HG03175 (cell line): ENCODE data around the gene TLR6.

Experiments
- ATAC-seq: cut with Tn5 transposase; IDR thresholded peaks from one replicate; pipeline ENCODE4 v1.9.1; 2021; ENCODE audit warnings: mild to moderate bottlenecking, moderate library complexity; ENCODE audit not compliant: unreplicated experiment

TLR6 gene

GRCh38 chr4:38856524-38857337 is at the start of gene TLR6:
TLR6 (minus strand) TSS chr4:38856817; CDS start chr4:38829473, 27,344 bp downstream.
- ATAC-seq: no peak

- no peak for ATAC-seq
Observed at GRCh38 chr4:38905652-38906385, 49.2 kb upstream of the TLR6 start.

- ATAC-seq: no peak
Observed at GRCh38 chr4:38904682-38905081, 48.1 kb upstream of the TLR6 start.

GRCh38 chr4:38904090-38904666 is 47.6 kb upstream of the TLR6 start:
- no peak for ATAC-seq

GRCh38 chr4:38902695-38903094 is 46.1 kb upstream of the TLR6 start:
- ATAC-seq: peak; percentile 56

GRCh38 chr4:38902221-38902620 is 45.6 kb upstream of the TLR6 start:
- ATAC-seq: no peak

- no peak for ATAC-seq
Observed at GRCh38 chr4:38898245-38898644, 41.6 kb upstream of the TLR6 start.

GRCh38 chr4:38896940-38897339 is 40.3 kb upstream of the TLR6 start:
- ATAC-seq: no peak

GRCh38 chr4:38894322-38894982 is 37.8 kb upstream of the TLR6 start:
- no peak for ATAC-seq

GRCh38 chr4:38891051-38891983 is 34.7 kb upstream of the TLR6 start:
- no peak for ATAC-seq

- ATAC-seq: no peak
Observed at GRCh38 chr4:38889143-38889542, 32.5 kb upstream of the TLR6 start.

- no peak for ATAC-seq
Observed at GRCh38 chr4:38884254-38884653, 27.6 kb upstream of the TLR6 start.

GRCh38 chr4:38876636-38877035 is 20.0 kb upstream of the TLR6 start:
- no peak for ATAC-seq

GRCh38 chr4:38873290-38873944 is 16.8 kb upstream of the TLR6 start:
- no peak for ATAC-seq

- ATAC-seq: no peak
Observed at GRCh38 chr4:38872620-38873019, 16.0 kb upstream of the TLR6 start.

GRCh38 chr4:38871593-38871992 is 15.0 kb upstream of the TLR6 start:
- no peak for ATAC-seq

- no peak for ATAC-seq
Observed at GRCh38 chr4:38870098-38870808, 13.6 kb upstream of the TLR6 start.

- no peak for ATAC-seq
Observed at GRCh38 chr4:38869511-38869910, 12.9 kb upstream of the TLR6 start.
